HEK293 (cell line): ENCODE measurements around the gene DIO1.

Experiments
- SP2 ChIP-seq: fragments of 450-650 bp; formaldehyde crosslinking; IDR thresholded peaks from 2 replicates; pipeline ENCODE4 v1.5.1; 2016; ENCODE audit warnings: missing biosample characterization, missing genetic modification characterization
- ZBTB8A ChIP-seq: fragments of 450-650 bp; formaldehyde crosslinking; IDR thresholded peaks from 2 replicates; pipeline ENCODE4 v1.5.1; 2016; ENCODE audit warnings: missing biosample characterization, missing genetic modification characterization
- TF ChIP-seq, protein P1 (sequence below): fragments of 450-650 bp; formaldehyde crosslinking; IDR thresholded peaks from 2 replicates; pipeline ENCODE4 v1.5.1; 2016; ENCODE audit warnings: missing biosample characterization, missing genetic modification characterization

DNA sequence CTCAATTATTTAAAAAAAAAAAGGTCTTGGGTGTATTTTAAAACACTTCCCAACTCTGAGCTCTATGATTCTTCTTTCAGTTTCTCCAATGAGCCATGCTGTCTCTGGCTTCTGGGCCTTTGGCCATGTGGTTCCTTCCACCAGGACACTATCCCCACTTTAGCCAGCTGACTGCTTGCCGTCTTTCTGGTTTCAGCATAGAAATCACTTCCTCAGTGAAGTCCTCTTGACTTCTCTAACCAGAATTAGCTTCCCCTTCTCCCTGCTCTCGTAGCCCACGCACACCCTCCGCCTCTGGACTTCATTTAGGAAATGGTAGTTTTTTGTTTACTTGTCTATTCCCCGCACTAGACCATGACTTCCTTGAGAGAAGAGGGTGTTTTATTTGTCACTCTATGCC lies 1.1 kb upstream of the DIO1 start:
- TF ChIP-seq, protein P1, sequence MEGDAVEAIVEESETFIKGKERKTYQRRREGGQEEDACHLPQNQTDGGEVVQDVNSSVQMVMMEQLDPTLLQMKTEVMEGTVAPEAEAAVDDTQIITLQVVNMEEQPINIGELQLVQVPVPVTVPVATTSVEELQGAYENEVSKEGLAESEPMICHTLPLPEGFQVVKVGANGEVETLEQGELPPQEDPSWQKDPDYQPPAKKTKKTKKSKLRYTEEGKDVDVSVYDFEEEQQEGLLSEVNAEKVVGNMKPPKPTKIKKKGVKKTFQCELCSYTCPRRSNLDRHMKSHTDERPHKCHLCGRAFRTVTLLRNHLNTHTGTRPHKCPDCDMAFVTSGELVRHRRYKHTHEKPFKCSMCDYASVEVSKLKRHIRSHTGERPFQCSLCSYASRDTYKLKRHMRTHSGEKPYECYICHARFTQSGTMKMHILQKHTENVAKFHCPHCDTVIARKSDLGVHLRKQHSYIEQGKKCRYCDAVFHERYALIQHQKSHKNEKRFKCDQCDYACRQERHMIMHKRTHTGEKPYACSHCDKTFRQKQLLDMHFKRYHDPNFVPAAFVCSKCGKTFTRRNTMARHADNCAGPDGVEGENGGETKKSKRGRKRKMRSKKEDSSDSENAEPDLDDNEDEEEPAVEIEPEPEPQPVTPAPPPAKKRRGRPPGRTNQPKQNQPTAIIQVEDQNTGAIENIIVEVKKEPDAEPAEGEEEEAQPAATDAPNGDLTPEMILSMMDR (tag by site-specific recombination): no peak
- TF ChIP-seq ZBTB8A (tag by site-specific recombination) (no peak), SP2 (tag by site-specific recombination) (no peak)
